ENCODE data around the gene PCBD2.

Gene PCBD2

DNA sequence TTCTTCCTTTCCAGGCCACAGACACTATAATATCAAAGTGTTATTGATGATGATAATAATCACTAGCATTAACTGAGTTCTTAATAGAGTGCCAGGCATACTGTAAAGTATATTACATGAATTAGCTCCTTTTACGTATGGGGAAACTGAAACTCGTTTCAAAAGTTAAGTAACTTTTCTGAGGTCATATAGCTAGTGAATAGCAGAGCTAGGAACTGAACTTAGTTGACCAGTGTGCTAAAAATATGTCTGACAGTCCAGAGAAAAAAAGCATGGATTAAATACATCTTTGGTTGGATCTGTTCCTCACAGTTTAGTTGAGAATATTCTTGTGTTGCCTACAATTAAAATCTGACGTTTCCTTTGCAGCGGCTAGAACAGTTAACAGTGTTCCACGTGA lies 44.4 kb downstream of the PCBD2 start:
- Histone ChIP-seq H3K9me3 (ENCODE audit: control insufficient read depth in 2 of 2, low read length in 2 of 2) (no peaks in the 10 kb centered on the region), H3K36me3 (ENCODE audit: control insufficient read depth in 2 of 2, insufficient read depth in 2 of 2, low read length in 2 of 2) (no peaks in the 10 kb centered on the region), H3K4me1 (ENCODE audit: control insufficient read depth in 2 of 2, insufficient read depth in 2 of 2, low read length in 2 of 2) (no peaks in the 10 kb centered on the region), H3K27ac (ENCODE audit: low read depth in 2 of 2, low read length in 2 of 2) (no peak overlapping the region), H3K9ac (ENCODE audit: low read depth in 1 of 2, low read length in 2 of 2) (no peak overlapping the region), H3K27me3 (ENCODE audit: control insufficient read depth in 2 of 2, insufficient read depth in 2 of 2, low read length in 2 of 2) (no peaks in the 10 kb centered on the region), H3K4me3 (ENCODE audit: low read length in 2 of 2) (no peak overlapping the region)

DNA sequence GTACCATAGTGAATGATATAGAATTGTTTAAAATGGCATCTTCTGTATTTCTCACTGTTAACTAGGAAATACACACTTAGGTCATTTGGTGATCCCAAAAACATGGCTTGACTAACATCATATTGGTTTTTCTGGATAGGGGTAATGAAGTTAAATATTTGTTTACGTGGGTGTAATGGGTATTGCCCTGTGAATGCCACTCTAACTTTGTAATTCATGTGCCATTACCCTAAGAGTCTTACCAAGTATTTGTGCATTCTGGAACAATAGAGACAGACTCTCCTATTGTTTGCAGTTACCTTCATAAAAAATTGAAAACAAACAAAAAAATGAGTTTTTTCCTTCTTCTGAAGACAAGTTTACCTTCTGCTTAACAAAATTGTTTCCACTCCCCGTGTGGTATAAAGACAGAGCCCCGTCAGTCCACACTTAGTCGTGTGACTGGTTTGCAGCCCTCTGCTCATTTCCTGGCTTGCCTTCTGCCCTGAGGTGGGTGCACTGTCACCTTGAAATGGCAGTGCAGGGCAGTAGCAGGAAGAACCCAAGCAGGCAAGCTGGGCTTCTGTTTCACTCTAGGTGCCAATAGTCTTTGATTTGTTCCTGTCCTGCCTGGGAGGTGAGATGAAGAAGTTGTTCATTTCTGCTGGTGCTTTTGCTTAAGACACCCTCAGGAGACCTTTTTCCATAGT lies 53.1 kb downstream of the PCBD2 start:
- H3K36me3 ChIP-seq (ENCODE audit: control insufficient read depth in 2 of 2, insufficient read depth in 2 of 2, low read length in 2 of 2) = peaks cover 0 to 2% of the 10 kb centered on the region in 2 donors
- no peak overlapping the region for H3K4me3 ChIP-seq (ENCODE audit: low read length in 2 of 2)
- H3K27me3 ChIP-seq (ENCODE audit: control insufficient read depth in 2 of 2, insufficient read depth in 2 of 2, low read length in 2 of 2) = no peaks in the 10 kb centered on the region
- no peaks in the 10 kb centered on the region for H3K4me1 ChIP-seq (ENCODE audit: control insufficient read depth in 2 of 2, insufficient read depth in 2 of 2, low read length in 2 of 2)
- H3K9me3 ChIP-seq (ENCODE audit: control insufficient read depth in 2 of 2, low read length in 2 of 2) = no peaks in the 10 kb centered on the region
- H3K9ac ChIP-seq (ENCODE audit: low read depth in 1 of 2, low read length in 2 of 2) = no peak overlapping the region
- H3K27ac ChIP-seq (ENCODE audit: low read depth in 2 of 2, low read length in 2 of 2) = no peak overlapping the region

DNA sequence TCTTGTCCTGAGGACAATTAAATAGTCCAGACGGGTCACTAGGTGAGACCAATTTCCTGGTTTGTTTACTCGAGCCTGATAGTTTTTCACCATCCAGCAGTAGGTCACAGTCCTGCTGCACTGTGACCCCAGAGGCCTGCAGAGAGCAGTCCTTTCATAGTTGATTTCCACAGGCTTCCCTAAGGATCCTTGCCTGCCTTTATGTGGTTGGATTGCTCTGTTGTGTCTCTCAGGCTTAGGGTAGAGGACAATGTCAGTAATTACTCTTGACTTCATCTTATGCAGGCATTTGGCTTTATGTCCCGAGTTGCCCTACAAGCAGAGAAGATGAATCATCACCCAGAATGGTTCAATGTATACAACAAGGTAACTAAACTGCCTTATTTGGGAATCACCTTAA lies 53.8 kb downstream of the PCBD2 start:
- Histone ChIP-seq H3K4me1 (ENCODE audit: control insufficient read depth in 2 of 2, insufficient read depth in 2 of 2, low read length in 2 of 2) (no peaks in the 10 kb centered on the region), H3K27ac (ENCODE audit: low read depth in 2 of 2, low read length in 2 of 2) (no peak overlapping the region), H3K36me3 (ENCODE audit: control insufficient read depth in 2 of 2, insufficient read depth in 2 of 2, low read length in 2 of 2) (peaks cover 0 to 2% of the 10 kb centered on the region in 2 donors), H3K27me3 (ENCODE audit: control insufficient read depth in 2 of 2, insufficient read depth in 2 of 2, low read length in 2 of 2) (no peaks in the 10 kb centered on the region), H3K9me3 (ENCODE audit: control insufficient read depth in 2 of 2, low read length in 2 of 2) (no peaks in the 10 kb centered on the region), H3K4me3 (ENCODE audit: low read length in 2 of 2) (no peak overlapping the region), H3K9ac (ENCODE audit: low read depth in 1 of 2, low read length in 2 of 2) (no peak overlapping the region)

DNA sequence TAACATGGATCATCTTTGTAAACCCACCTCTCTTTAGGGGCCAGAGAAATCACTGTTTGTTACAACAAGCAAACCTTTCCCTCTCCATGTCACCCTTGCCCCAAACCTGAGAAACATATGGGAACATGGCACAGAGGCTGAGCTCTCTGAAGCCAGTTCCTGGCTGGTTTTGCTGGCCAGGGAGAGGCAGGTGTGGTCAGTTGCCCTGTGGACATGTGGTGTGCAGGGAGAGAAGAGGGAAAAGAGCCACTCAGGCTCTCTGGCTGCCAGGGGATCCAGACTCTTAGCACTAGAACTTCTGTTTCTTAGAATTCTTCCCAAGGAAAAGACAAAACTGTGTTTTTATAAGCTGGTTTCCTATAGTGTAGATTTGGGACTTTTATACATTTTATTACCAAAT lies 58.2 kb downstream of the PCBD2 start:
- peaks cover 0 to 8% of the 10 kb centered on the region in 2 donors for H3K36me3 ChIP-seq (ENCODE audit: control insufficient read depth in 2 of 2, insufficient read depth in 2 of 2, low read length in 2 of 2)
- H3K9me3 ChIP-seq (ENCODE audit: control insufficient read depth in 2 of 2, low read length in 2 of 2) = no peaks in the 10 kb centered on the region
- no peaks in the 10 kb centered on the region for H3K27me3 ChIP-seq (ENCODE audit: control insufficient read depth in 2 of 2, insufficient read depth in 2 of 2, low read length in 2 of 2)
- no peak overlapping the region for H3K4me3 ChIP-seq (ENCODE audit: low read length in 2 of 2)
- H3K27ac ChIP-seq (ENCODE audit: low read depth in 2 of 2, low read length in 2 of 2) = no peak overlapping the region
- no peak overlapping the region for H3K9ac ChIP-seq (ENCODE audit: low read depth in 1 of 2, low read length in 2 of 2)
- H3K4me1 ChIP-seq (ENCODE audit: control insufficient read depth in 2 of 2, insufficient read depth in 2 of 2, low read length in 2 of 2) = no peaks in the 10 kb centered on the region

DNA sequence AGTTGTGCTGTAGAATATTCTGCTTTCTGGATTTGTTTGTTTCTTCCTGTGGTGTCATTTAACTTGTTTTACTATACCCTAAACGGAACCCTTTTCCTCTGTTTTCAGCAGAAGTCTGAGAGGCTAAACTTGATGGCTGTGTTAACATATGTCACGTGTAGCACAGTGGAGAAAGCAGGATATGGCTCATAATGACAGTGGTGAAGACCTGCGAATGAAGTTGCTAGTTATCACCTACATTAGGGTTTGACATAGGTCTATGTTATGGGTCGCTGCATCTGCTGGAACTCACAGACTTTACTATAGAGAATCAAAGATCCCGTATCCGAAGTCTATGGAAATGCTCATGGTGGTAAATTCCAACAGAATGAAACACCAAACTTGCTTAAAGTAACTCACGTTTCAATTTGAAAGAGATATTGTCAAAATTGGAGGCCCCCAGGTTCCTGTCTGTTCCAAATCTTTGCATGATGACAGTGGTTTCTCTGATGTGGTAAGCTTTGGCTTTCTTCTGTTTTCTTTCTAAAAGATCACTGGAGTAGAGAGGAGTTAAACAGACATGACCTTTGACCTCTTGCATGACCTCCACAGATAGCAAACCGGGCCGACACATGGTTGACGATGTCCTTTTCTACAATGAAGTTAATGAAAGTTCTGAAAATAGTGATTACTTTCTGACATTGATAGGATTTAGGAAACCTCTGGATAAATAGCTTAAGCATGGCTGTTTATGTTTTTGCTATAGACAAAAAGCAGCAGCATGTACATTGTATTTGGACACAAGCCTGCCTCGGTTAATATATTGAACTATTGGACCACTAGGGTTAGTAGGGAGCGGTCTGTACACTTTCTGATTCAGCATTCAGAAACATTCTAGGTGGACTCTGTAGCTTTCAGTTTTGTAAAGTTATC lies 59.7 kb downstream of the PCBD2 start:
- no peak overlapping the region for H3K4me3 ChIP-seq (ENCODE audit: low read length in 2 of 2)
- H3K9ac ChIP-seq (ENCODE audit: low read depth in 1 of 2, low read length in 2 of 2) = no peak overlapping the region
- peaks cover 0 to 8% of the 10 kb centered on the region in 2 donors for H3K36me3 ChIP-seq (ENCODE audit: control insufficient read depth in 2 of 2, insufficient read depth in 2 of 2, low read length in 2 of 2)
- H3K27ac ChIP-seq (ENCODE audit: low read depth in 2 of 2, low read length in 2 of 2) = no peak overlapping the region
- no peaks in the 10 kb centered on the region for H3K27me3 ChIP-seq (ENCODE audit: control insufficient read depth in 2 of 2, insufficient read depth in 2 of 2, low read length in 2 of 2)
- no peaks in the 10 kb centered on the region for H3K9me3 ChIP-seq (ENCODE audit: control insufficient read depth in 2 of 2, low read length in 2 of 2)
- no peaks in the 10 kb centered on the region for H3K4me1 ChIP-seq (ENCODE audit: control insufficient read depth in 2 of 2, insufficient read depth in 2 of 2, low read length in 2 of 2)

DNA sequence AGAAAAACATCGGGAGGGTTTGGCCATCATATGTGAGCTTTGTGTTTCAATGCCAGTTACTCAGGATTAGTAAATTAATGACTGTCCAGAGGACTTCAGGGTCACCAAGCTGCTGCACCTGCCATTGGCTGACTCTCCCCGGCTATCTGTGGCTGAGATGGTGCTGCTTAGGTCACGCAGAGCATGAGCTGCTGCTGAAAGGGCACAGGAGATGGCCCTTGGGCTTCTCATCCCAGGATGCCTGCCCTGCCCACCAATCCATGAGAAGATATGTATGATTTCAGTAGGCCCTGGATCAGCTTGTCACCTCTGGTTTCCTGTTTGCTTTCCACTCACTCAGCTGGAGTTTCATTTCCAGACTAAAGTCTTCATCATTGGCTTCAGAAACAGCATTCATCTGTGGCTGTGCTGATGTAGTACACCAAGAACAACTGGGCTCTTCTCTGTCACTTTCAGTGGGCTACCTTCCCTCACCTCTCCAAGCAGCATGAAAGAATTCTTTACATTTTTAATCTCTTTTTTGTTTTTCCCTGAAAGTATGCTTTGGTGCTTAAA lies 60.4 kb downstream of the PCBD2 start:
- no peaks in the 10 kb centered on the region for H3K27me3 ChIP-seq (ENCODE audit: control insufficient read depth in 2 of 2, insufficient read depth in 2 of 2, low read length in 2 of 2)
- H3K27ac ChIP-seq (ENCODE audit: low read depth in 2 of 2, low read length in 2 of 2) = no peak overlapping the region
- no peak overlapping the region for H3K9ac ChIP-seq (ENCODE audit: low read depth in 1 of 2, low read length in 2 of 2)
- no peak overlapping the region for H3K4me3 ChIP-seq (ENCODE audit: low read length in 2 of 2)
- H3K4me1 ChIP-seq (ENCODE audit: control insufficient read depth in 2 of 2, insufficient read depth in 2 of 2, low read length in 2 of 2) = no peaks in the 10 kb centered on the region
- no peaks in the 10 kb centered on the region for H3K9me3 ChIP-seq (ENCODE audit: control insufficient read depth in 2 of 2, low read length in 2 of 2)
- peaks cover 0 to 8% of the 10 kb centered on the region in 2 donors for H3K36me3 ChIP-seq (ENCODE audit: control insufficient read depth in 2 of 2, insufficient read depth in 2 of 2, low read length in 2 of 2)

DNA sequence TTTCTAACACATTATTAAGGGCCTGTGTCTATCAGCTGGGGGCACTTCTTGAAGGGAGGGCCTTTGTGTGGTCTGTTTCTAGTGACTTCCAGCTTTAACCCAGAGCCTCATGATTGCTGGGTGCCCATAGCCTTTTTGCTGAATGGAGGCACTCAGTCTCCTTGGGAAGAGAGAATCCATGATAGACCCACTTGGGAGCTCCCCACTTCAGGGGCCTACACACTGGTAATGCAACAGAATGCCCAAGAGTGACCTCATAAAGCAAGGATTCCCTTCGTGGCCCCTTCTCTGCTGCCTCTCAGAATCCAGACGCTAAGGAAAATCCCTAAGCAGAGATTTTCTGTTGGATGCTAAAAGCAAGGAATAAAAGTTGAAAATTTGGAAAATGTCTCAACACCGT lies 62.7 kb downstream of the PCBD2 start, which contains the start of gene CATSPER3:
Gene CATSPER3 (plus strand): TSS at position 301 of the 400 bp plus-strand sequence. CDS start 85 bp downstream, at position 386.
- Histone ChIP-seq H3K9me3 (ENCODE audit: control insufficient read depth in 2 of 2, low read length in 2 of 2) (no peaks in the 10 kb centered on the region), H3K27ac (ENCODE audit: low read depth in 2 of 2, low read length in 2 of 2) (no peak within 1 kb of the TSS), H3K4me3 (ENCODE audit: low read length in 2 of 2) (no peak within 1 kb of the TSS), H3K36me3 (ENCODE audit: control insufficient read depth in 2 of 2, insufficient read depth in 2 of 2, low read length in 2 of 2) (peaks cover 0 to 7% of the 10 kb centered on the region in 2 donors), H3K27me3 (ENCODE audit: control insufficient read depth in 2 of 2, insufficient read depth in 2 of 2, low read length in 2 of 2) (no peaks in the 10 kb centered on the region), H3K4me1 (ENCODE audit: control insufficient read depth in 2 of 2, insufficient read depth in 2 of 2, low read length in 2 of 2) (no peaks in the 10 kb centered on the region), H3K9ac (ENCODE audit: low read depth in 1 of 2, low read length in 2 of 2) (no peak within 1 kb of the TSS)

DNA sequence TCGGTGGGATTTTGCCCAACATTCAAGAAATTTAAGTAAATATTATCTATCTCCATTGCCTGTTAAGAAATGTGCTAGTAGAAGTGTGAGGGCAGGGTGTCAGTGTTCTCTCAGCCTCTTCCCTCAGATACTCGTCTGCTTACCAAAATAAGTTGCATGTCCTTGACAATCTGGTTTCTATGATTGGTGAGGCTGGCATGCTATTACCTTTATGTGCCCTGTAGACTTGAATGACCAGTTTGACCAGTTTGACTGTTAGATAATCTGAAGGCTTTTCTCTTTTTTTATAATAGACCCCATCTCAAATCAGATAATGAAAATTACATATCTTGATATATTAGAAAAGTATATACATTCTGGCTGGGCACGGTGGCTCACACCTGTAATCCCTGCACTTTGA lies 63.1 kb downstream of the PCBD2 start:
- Histone ChIP-seq H3K4me3 (ENCODE audit: low read length in 2 of 2) (no peak overlapping the region), H3K36me3 (ENCODE audit: control insufficient read depth in 2 of 2, insufficient read depth in 2 of 2, low read length in 2 of 2) (peaks cover 0 to 6% of the 10 kb centered on the region in 2 donors)

DNA sequence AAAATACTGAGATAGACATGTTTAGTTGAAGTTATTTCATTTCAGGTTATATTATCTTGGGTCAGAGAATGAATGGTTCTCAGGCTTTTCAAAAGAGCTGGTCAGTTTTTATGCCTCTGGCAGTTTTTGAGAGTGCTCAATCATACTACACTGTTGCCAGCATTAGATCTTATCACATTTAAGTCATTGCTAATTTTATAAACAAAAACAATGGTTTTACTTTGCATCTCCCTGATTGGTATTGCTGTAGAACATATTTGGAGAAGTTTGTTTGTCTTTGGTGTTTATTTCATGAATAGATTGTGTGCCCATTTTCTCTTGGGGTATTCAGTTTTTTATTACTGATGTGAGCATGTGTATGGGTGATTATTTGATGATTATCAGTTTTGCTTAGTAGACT lies 64.2 kb downstream of the PCBD2 start:
- no peak overlapping the region for H3K4me3 ChIP-seq (ENCODE audit: low read length in 2 of 2)
- no peaks in the 10 kb centered on the region for H3K27me3 ChIP-seq (ENCODE audit: control insufficient read depth in 2 of 2, insufficient read depth in 2 of 2, low read length in 2 of 2)
- H3K4me1 ChIP-seq (ENCODE audit: control insufficient read depth in 2 of 2, insufficient read depth in 2 of 2, low read length in 2 of 2) = no peaks in the 10 kb centered on the region

More for the DNA sequence above, 63.1 kb downstream of the PCBD2 start:
- Histone ChIP-seq H3K27ac (ENCODE audit: low read depth in 2 of 2, low read length in 2 of 2) (no peak overlapping the region), H3K4me1 (ENCODE audit: control insufficient read depth in 2 of 2, insufficient read depth in 2 of 2, low read length in 2 of 2) (no peaks in the 10 kb centered on the region), H3K9ac (ENCODE audit: low read depth in 1 of 2, low read length in 2 of 2) (no peak overlapping the region), H3K9me3 (ENCODE audit: control insufficient read depth in 2 of 2, low read length in 2 of 2) (no peaks in the 10 kb centered on the region), H3K27me3 (ENCODE audit: control insufficient read depth in 2 of 2, insufficient read depth in 2 of 2, low read length in 2 of 2) (no peaks in the 10 kb centered on the region)

More for the DNA sequence above, 64.2 kb downstream of the PCBD2 start:
- H3K36me3 ChIP-seq (ENCODE audit: control insufficient read depth in 2 of 2, insufficient read depth in 2 of 2, low read length in 2 of 2) = peaks cover 0 to 4% of the 10 kb centered on the region in 2 donors
- H3K27ac ChIP-seq (ENCODE audit: low read depth in 2 of 2, low read length in 2 of 2) = no peak overlapping the region
- no peaks in the 10 kb centered on the region for H3K9me3 ChIP-seq (ENCODE audit: control insufficient read depth in 2 of 2, low read length in 2 of 2)
- H3K9ac ChIP-seq (ENCODE audit: low read depth in 1 of 2, low read length in 2 of 2) = no peak overlapping the region

Measured in mucosa of rectum (tissue), 2 donors.